ENCODE data around the gene KRTAP9-7.

- TF ChIP-seq CTCF (conservative IDR thresholded peaks at IDR 0.05; ENCODE audit: low read depth, low read length) (no peak), POLR2A (IDR thresholded peaks at IDR 0.05; ENCODE audit: low read depth, low read length) (no peak), NFE2L2 (IDR thresholded peaks at IDR 0.05; ENCODE audit: low read depth, low read length) (no peak), ELK1 (IDR thresholded peaks at IDR 0.05; ENCODE audit: borderline replicate concordance, low read depth, low read length) (no peak)
These were observed 32.9 kb downstream of the KRTAP9-7 start for GRCh38 chr17:41308251-41308917.
